Measurements from ENCODE around the gene LMLN.

Gene LMLN

GRCh38 chr3:197996855-197997254 lies 36.8 kb downstream of the LMLN start:
- H2AFZ ChIP-seq (ENCODE audit: low read length) = no peak overlapping the region
- H3K9ac ChIP-seq (ENCODE audit: low read depth, low read length, poor library complexity, severe bottlenecking) = no peak overlapping the region
- H4K20me1 ChIP-seq (ENCODE audit: insufficient read depth, low read length, poor library complexity, severe bottlenecking) = no peaks in the 10 kb centered on the region
- no peaks in the 10 kb centered on the region for H3K4me1 ChIP-seq (ENCODE audit: insufficient read depth, low read length, poor library complexity, severe bottlenecking)
- no peak overlapping the region for H3K4me2 ChIP-seq (ENCODE audit: low read depth, low read length, poor library complexity, severe bottlenecking)
- TF ChIP-seq CTCF (conservative IDR thresholded peaks at IDR 0.05; ENCODE audit: low read length) (no peak), EZH2phosphoT487 (IDR thresholded peaks at IDR 0.05; ENCODE audit: borderline replicate concordance) (no peak)
- H3K4me3 ChIP-seq (ENCODE audit: low read length, poor library complexity, severe bottlenecking) = no peak overlapping the region
- H3K27me3 ChIP-seq (ENCODE audit: insufficient read depth, low read length, poor library complexity, severe bottlenecking) = no peaks in the 10 kb centered on the region
- H3K9me3 ChIP-seq (ENCODE audit: insufficient read depth, low read depth, low read length) = no peaks in the 10 kb centered on the region
- H3F3A ChIP-seq (ENCODE audit: low read depth) = no peaks in the 10 kb centered on the region
- no peaks in the 10 kb centered on the region for H3K36me3 ChIP-seq (ENCODE audit: insufficient read depth, low read length)
- no peaks in the 10 kb centered on the region for H3K79me2 ChIP-seq (ENCODE audit: insufficient read depth, low read length)
- no peaks in the 10 kb centered on the region for H3K9me2 ChIP-seq (replicated peaks; ENCODE audit: low read depth, low read length)

DNA sequence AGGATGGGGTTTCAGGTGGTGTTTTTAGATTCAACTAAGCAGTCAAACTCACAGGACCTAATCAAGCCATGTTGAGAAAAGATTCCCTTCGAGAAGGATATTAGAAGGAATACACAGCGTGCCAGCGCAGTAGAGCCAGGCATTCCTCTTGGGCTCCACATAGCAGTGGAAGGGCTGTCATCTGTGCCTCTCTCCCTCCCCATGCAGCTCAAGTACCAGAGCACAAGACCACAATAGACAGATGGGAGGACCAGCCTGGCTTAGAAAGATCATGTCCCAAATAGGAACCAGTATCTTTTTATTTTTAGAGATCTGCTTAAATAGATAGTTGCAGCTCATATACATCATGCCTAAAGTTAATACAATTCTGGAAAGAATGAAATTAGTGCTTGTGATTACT lies 37.9 kb downstream of the LMLN start:
- Histone ChIP-seq H3K79me2 (ENCODE audit: insufficient read depth, low read length) (no peaks in the 10 kb centered on the region), H3K9me2 (replicated peaks; ENCODE audit: low read depth, low read length) (no peaks in the 10 kb centered on the region), H3K9me3 (ENCODE audit: insufficient read depth, low read depth, low read length) (no peaks in the 10 kb centered on the region), H3K27me3 (ENCODE audit: insufficient read depth, low read length, poor library complexity, severe bottlenecking) (no peaks in the 10 kb centered on the region), H3K9ac (ENCODE audit: low read depth, low read length, poor library complexity, severe bottlenecking) (no peak overlapping the region), H3K36me3 (ENCODE audit: insufficient read depth, low read length) (no peaks in the 10 kb centered on the region), H3F3A (ENCODE audit: low read depth) (no peaks in the 10 kb centered on the region), H4K20me1 (ENCODE audit: insufficient read depth, low read length, poor library complexity, severe bottlenecking) (no peaks in the 10 kb centered on the region), H3K4me2 (ENCODE audit: low read depth, low read length, poor library complexity, severe bottlenecking) (no peak overlapping the region), H2AFZ (ENCODE audit: low read length) (no peak overlapping the region), H3K4me3 (ENCODE audit: low read length, poor library complexity, severe bottlenecking) (no peak overlapping the region), H3K4me1 (ENCODE audit: insufficient read depth, low read length, poor library complexity, severe bottlenecking) (no peaks in the 10 kb centered on the region)
- no peak for TF ChIP-seq EZH2phosphoT487 (IDR thresholded peaks at IDR 0.05; ENCODE audit: borderline replicate concordance)
- TF ChIP-seq CTCF (conservative IDR thresholded peaks at IDR 0.05; ENCODE audit: low read length) = no peak

DNA sequence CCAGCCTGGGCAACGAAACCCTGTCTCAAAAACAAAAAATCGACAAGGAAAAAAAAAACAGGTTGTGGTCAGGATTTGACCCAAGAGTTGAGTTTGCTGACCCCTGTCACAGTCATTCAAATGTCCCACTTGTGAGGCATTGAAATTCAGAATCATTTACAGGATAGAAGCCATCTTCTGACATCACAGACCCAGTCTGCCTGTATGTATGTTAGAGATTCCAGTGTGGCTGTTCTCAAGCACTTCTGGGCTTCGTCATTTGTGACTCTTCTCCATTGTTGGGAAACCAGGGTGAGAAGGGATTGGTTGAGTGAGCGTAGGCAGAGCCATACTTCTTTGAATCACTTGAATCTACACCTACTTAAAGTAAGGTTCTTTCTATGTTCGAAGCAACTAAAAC lies 57.1 kb downstream of the LMLN start:
- peaks cover 6% of the 10 kb centered on the region for H3K4me1 ChIP-seq (ENCODE audit: insufficient read depth, low read length, poor library complexity, severe bottlenecking)
- H3K4me3 ChIP-seq (ENCODE audit: low read length, poor library complexity, severe bottlenecking) = no peak overlapping the region
- H4K20me1 ChIP-seq (ENCODE audit: insufficient read depth, low read length, poor library complexity, severe bottlenecking) = no peaks in the 10 kb centered on the region
- H3K36me3 ChIP-seq (ENCODE audit: insufficient read depth, low read length) = no peaks in the 10 kb centered on the region
- no peaks in the 10 kb centered on the region for H3K27me3 ChIP-seq (ENCODE audit: insufficient read depth, low read length, poor library complexity, severe bottlenecking)
- H3F3A ChIP-seq (ENCODE audit: low read depth) = no peaks in the 10 kb centered on the region
- no peak overlapping the region for H3K9ac ChIP-seq (ENCODE audit: low read depth, low read length, poor library complexity, severe bottlenecking)
- H3K9me3 ChIP-seq (ENCODE audit: insufficient read depth, low read depth, low read length) = no peaks in the 10 kb centered on the region
- no peaks in the 10 kb centered on the region for H3K79me2 ChIP-seq (ENCODE audit: insufficient read depth, low read length)
- no peak overlapping the region for H3K4me2 ChIP-seq (ENCODE audit: low read depth, low read length, poor library complexity, severe bottlenecking)
- no peak overlapping the region for H2AFZ ChIP-seq (ENCODE audit: low read length)
- TF ChIP-seq EZH2phosphoT487 (IDR thresholded peaks at IDR 0.05; ENCODE audit: borderline replicate concordance) = no peak
- no peak for TF ChIP-seq CTCF (conservative IDR thresholded peaks at IDR 0.05; ENCODE audit: low read length)
- no peaks in the 10 kb centered on the region for H3K9me2 ChIP-seq (replicated peaks; ENCODE audit: low read depth, low read length)
